ENCODE data around the gene MSRB2.

The MSRB2 gene

DNA sequence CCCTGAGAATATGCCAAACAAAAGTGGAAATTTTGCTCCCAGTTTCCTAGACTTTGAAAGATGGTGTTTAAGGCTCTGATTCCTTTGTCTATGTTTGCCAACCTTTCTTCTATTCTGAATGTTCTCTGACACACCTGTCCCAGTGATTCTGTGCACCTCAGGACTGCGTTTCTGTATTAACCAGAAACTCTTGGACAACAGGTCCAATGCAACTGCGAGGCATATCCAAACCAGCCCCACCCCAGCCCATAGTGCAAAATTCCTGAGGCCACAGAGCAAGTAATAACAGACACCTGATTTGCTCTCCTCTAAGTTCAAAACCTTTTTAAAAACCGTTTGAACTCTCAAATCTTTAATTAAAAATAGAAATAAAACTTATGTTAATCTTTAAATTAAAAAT lies 37.0 kb upstream of the MSRB2 start:
- no peak overlapping the region for H2AFZ ChIP-seq (ENCODE audit: low read length)
- no peaks in the 10 kb centered on the region for H3K9me3 ChIP-seq (ENCODE audit: low read length)
- no peak overlapping the region for H3K4me3 ChIP-seq (ENCODE audit: low read depth, low read length, poor library complexity, severe bottlenecking)
- no peak for TF ChIP-seq EZH2 (IDR thresholded peaks at IDR 0.05; ENCODE audit: borderline replicate concordance, low read length)
- TF ChIP-seq, protein P1, sequence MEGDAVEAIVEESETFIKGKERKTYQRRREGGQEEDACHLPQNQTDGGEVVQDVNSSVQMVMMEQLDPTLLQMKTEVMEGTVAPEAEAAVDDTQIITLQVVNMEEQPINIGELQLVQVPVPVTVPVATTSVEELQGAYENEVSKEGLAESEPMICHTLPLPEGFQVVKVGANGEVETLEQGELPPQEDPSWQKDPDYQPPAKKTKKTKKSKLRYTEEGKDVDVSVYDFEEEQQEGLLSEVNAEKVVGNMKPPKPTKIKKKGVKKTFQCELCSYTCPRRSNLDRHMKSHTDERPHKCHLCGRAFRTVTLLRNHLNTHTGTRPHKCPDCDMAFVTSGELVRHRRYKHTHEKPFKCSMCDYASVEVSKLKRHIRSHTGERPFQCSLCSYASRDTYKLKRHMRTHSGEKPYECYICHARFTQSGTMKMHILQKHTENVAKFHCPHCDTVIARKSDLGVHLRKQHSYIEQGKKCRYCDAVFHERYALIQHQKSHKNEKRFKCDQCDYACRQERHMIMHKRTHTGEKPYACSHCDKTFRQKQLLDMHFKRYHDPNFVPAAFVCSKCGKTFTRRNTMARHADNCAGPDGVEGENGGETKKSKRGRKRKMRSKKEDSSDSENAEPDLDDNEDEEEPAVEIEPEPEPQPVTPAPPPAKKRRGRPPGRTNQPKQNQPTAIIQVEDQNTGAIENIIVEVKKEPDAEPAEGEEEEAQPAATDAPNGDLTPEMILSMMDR (IDR thresholded peaks at IDR 0.05; ENCODE audit: low read length), result no peak
- no peak overlapping the region for H3K9ac ChIP-seq (ENCODE audit: low read length)
- no peaks in the 10 kb centered on the region for H3K36me3 ChIP-seq (ENCODE audit: insufficient read depth, low read length)
- no peaks in the 10 kb centered on the region for H3K27me3 ChIP-seq (ENCODE audit: insufficient read depth, low read length)
- H3K4me1 ChIP-seq (ENCODE audit: insufficient read depth, low read length, severe bottlenecking), result no peaks in the 10 kb centered on the region
- no peaks in the 10 kb centered on the region for H3K79me2 ChIP-seq (ENCODE audit: insufficient read depth, low read length)
- no peaks in the 10 kb centered on the region for H4K20me1 ChIP-seq (ENCODE audit: insufficient read depth, low read length)
- no peaks in the 10 kb centered on the region for H3K9me2 ChIP-seq (ENCODE audit: low read depth, low read length)
- H3F3A ChIP-seq (ENCODE audit: insufficient read depth, low read length), result no peaks in the 10 kb centered on the region
- no peak overlapping the region for H3K4me2 ChIP-seq (ENCODE audit: low read length)
- H3K27ac ChIP-seq (ENCODE audit: low read depth, low read length, poor library complexity, severe bottlenecking), result no peak overlapping the region

DNA sequence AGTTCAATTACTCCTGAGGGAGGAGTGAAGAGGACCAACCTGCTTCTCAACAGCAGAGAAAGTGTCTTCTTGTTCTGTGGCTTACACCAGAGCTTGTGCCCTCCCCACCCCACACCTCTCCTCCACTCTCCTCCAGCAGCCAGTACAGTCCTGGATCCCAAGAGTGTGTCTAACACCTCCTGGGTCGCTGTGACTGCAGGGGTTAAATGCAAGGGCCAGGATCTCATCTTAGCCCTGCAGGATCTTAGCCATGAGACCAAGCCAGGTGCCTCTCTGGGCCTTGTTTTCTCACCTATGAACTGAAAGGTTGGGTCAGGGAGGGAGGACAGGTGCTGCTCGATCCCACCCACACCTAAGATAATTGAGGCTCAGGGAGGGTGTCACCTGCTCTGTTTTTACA lies 34.5 kb upstream of the MSRB2 start:
- no peak overlapping the region for H3K27ac ChIP-seq (ENCODE audit: low read depth, low read length, poor library complexity, severe bottlenecking)
- no peaks in the 10 kb centered on the region for H3K4me1 ChIP-seq (ENCODE audit: insufficient read depth, low read length, severe bottlenecking)
- no peak for TF ChIP-seq EZH2 (IDR thresholded peaks at IDR 0.05; ENCODE audit: borderline replicate concordance, low read length)
- TF ChIP-seq, protein P1 (IDR thresholded peaks at IDR 0.05; ENCODE audit: low read length), result no peak
- H2AFZ ChIP-seq (ENCODE audit: low read length), result no peak overlapping the region
- H3K4me2 ChIP-seq (ENCODE audit: low read length), result no peak overlapping the region
- no peak overlapping the region for H3K4me3 ChIP-seq (ENCODE audit: low read depth, low read length, poor library complexity, severe bottlenecking)
- H3K27me3 ChIP-seq (ENCODE audit: insufficient read depth, low read length), result no peaks in the 10 kb centered on the region
- H3K36me3 ChIP-seq (ENCODE audit: insufficient read depth, low read length), result no peaks in the 10 kb centered on the region
- no peaks in the 10 kb centered on the region for H4K20me1 ChIP-seq (ENCODE audit: insufficient read depth, low read length)
- H3K9me3 ChIP-seq (ENCODE audit: low read length), result no peaks in the 10 kb centered on the region
- H3K9me2 ChIP-seq (ENCODE audit: low read depth, low read length), result no peaks in the 10 kb centered on the region
- no peaks in the 10 kb centered on the region for H3K79me2 ChIP-seq (ENCODE audit: insufficient read depth, low read length)
- no peaks in the 10 kb centered on the region for H3F3A ChIP-seq (ENCODE audit: insufficient read depth, low read length)
- H3K9ac ChIP-seq (ENCODE audit: low read length), result no peak overlapping the region

DNA sequence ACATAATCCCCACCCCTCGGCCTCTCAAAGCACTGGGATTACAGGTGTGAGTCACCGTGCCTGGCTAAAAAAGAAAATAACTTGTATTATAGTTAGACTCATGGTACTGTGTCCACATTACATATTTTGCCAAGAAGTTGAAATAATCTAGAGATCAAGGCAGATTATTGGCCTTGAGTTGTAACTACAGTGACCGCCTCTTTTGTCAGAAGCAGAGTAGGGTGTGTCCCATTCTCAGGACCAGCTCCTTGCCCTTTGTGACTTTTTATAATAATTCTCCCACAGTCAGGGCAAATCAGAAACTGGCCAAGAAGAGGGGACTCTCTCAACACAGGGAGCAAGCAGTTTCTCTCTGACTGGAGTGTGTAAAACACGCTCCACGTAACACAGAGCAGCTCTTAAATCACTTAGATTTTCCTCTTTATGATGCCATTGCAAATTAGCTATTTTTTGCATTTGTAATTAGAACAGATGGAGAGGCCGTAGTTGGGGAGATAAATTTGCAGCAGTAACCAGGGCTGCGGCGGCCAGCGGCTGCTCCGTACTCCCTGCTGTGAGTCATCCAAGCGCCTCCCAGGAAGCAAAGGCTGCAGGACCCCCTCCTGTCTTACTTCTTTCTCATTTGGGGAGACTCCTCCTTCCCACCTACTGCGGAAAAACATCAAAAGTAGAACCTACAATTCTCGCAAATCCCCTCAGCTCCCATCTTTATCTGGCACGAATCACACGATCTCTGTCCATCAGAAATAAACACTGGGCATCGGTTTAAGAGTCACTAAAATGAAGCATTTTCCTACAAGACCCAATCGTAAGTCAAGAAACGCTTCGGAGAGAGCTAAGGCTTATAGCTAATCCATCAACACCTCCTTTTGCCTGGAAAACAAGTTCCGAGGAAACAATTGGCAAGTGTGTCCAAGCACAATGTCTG lies 32.1 kb upstream of the MSRB2 start:
- TF ChIP-seq, protein P1 (IDR thresholded peaks at IDR 0.05; ENCODE audit: low read length), result no peak
- no peak for TF ChIP-seq EZH2 (IDR thresholded peaks at IDR 0.05; ENCODE audit: borderline replicate concordance, low read length)
- Histone ChIP-seq H3K27me3 (ENCODE audit: insufficient read depth, low read length) (no peaks in the 10 kb centered on the region), H3K27ac (ENCODE audit: low read depth, low read length, poor library complexity, severe bottlenecking) (no peak overlapping the region), H3K4me2 (ENCODE audit: low read length) (no peak overlapping the region), H2AFZ (ENCODE audit: low read length) (no peak overlapping the region), H3K9me3 (ENCODE audit: low read length) (no peaks in the 10 kb centered on the region), H3K4me1 (ENCODE audit: insufficient read depth, low read length, severe bottlenecking) (no peaks in the 10 kb centered on the region), H3K4me3 (ENCODE audit: low read depth, low read length, poor library complexity, severe bottlenecking) (no peak overlapping the region), H3K9me2 (ENCODE audit: low read depth, low read length) (no peaks in the 10 kb centered on the region), H4K20me1 (ENCODE audit: insufficient read depth, low read length) (no peaks in the 10 kb centered on the region), H3K9ac (ENCODE audit: low read length) (no peak overlapping the region), H3K79me2 (ENCODE audit: insufficient read depth, low read length) (no peaks in the 10 kb centered on the region), H3F3A (ENCODE audit: insufficient read depth, low read length) (no peaks in the 10 kb centered on the region), H3K36me3 (ENCODE audit: insufficient read depth, low read length) (no peaks in the 10 kb centered on the region)

Measured in OCI-LY1 (cell line).